ENCODE results near the gene MOCS3. TPM values are rescaled to one million over a fixed set of nuclear protein-coding genes. Genes with fewer than 3 reads are reported as not detected.

Gene MOCS3, protein sequence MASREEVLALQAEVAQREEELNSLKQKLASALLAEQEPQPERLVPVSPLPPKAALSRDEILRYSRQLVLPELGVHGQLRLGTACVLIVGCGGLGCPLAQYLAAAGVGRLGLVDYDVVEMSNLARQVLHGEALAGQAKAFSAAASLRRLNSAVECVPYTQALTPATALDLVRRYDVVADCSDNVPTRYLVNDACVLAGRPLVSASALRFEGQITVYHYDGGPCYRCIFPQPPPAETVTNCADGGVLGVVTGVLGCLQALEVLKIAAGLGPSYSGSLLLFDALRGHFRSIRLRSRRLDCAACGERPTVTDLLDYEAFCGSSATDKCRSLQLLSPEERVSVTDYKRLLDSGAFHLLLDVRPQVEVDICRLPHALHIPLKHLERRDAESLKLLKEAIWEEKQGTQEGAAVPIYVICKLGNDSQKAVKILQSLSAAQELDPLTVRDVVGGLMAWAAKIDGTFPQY
- total RNA-seq = 1 to 10 TPM; 7.4 to 9.3 TPM
- polyA plus RNA-seq (ENCODE audit: insufficient read depth, low read depth, low replicate concordance) = 6.5 TPM
- long read RNA-seq, donor 1, full-length matches to known transcripts = 24 of 24 reads
- long read RNA-seq, donor 1, partial matches to known transcripts = 0 of 24 reads
- long read RNA-seq, donor 1, other reads (novel, unspliced or antisense) = 0 of 24 reads
- long read RNA-seq, donor 2, full-length matches to known transcripts = 7 of 7 reads
- long read RNA-seq, donor 2, partial matches to known transcripts = 0 of 7 reads
- long read RNA-seq, donor 2, other reads (novel, unspliced or antisense) = 0 of 7 reads

DNA sequence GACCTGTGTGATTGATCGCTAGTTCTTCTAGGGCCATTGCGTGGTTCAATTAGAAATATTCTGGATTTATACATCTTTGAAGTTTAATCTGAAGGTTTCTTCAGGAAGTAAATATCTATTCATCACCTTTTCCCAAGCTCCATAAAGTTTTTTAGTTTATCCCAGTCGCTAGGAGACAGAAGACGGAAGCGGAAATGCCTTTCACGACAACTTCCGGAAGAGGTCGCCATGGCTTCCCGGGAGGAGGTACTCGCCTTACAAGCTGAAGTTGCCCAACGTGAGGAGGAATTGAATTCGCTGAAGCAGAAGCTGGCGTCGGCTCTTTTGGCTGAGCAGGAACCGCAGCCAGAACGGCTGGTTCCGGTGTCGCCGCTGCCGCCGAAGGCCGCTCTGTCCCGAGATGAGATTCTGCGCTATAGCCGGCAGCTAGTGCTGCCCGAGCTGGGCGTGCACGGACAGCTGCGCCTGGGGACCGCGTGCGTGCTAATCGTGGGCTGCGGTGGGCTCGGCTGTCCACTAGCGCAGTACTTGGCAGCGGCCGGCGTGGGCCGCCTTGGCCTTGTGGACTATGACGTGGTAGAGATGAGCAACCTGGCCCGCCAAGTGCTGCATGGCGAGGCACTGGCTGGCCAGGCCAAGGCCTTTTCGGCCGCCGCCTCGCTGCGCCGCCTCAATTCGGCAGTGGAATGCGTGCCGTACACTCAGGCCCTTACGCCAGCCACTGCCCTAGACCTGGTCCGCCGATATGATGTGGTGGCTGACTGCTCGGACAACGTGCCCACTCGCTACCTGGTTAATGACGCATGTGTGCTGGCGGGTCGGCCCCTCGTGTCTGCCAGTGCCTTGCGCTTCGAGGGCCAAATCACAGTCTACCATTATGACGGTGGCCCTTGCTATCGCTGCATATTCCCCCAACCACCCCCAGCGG, at the start of gene MOCS3:
TSS of gene MOCS3 (plus strand) at position 204 of the 928 bp plus-strand sequence. CDS start at position 229, 25 bp downstream.
- Histone ChIP-seq H3K27ac (peak within 1 kb of the TSS; percentile 89 to 91), H3K27me3 (no peaks in the 10 kb centered on the region), H3K4me1 (peaks cover 25% of the 10 kb centered on the region), H3K9me3 (no peaks in the 10 kb centered on the region), H3K36me3 (ENCODE audit: low read depth, missing control alignments) (no peaks in the 10 kb centered on the region), H3K4me3 (peak within 1 kb of the TSS; percentile 88 to 95)
- intact Hi-C loops (cut with DNase I; ENCODE audit: low total_unique reads) = no loop called here
- DNase-seq = peak; percentile 88
- 0 to 1% methylated on average over 19 to 55 of the region's 67 CpGs for WGBS, 2 donors
- TF ChIP-seq, protein P1, sequence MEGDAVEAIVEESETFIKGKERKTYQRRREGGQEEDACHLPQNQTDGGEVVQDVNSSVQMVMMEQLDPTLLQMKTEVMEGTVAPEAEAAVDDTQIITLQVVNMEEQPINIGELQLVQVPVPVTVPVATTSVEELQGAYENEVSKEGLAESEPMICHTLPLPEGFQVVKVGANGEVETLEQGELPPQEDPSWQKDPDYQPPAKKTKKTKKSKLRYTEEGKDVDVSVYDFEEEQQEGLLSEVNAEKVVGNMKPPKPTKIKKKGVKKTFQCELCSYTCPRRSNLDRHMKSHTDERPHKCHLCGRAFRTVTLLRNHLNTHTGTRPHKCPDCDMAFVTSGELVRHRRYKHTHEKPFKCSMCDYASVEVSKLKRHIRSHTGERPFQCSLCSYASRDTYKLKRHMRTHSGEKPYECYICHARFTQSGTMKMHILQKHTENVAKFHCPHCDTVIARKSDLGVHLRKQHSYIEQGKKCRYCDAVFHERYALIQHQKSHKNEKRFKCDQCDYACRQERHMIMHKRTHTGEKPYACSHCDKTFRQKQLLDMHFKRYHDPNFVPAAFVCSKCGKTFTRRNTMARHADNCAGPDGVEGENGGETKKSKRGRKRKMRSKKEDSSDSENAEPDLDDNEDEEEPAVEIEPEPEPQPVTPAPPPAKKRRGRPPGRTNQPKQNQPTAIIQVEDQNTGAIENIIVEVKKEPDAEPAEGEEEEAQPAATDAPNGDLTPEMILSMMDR (IDR thresholded peaks at IDR 0.05) = peak in 1 of 3 experiments; percentile 1
- TF ChIP-seq POLR2A (IDR thresholded peaks at IDR 0.05) = no peak

DNA sequence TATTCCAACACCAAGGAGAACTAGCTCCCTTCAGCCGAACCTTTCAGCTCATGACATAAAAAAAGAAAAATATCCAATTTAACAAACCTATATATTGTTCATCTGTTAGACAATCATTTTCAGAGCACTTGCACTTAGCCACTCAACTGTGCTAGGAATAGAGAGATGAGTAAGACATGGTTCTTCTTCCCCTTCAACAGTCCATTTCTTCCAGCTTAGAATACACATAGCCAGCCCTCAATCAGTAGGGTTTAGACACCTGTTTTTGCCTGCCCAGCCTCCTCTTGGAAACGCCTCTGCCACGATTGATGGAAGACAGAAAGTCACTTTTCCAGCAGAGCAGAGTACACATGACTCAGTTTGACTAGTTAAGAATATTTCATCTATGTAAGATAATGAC, 49.2 kb upstream of the MOCS3 start:
- no peak overlapping the region for H3K27ac ChIP-seq
- no peak for TF ChIP-seq POLR2A (IDR thresholded peaks at IDR 0.05)
- TF ChIP-seq, protein P1 (IDR thresholded peaks at IDR 0.05) = no peak
- no peaks in the 10 kb centered on the region for H3K9me3 ChIP-seq
- H3K4me1 ChIP-seq = peaks cover 21% of the 10 kb centered on the region
- 87 to 94% methylated on average over 3 of the region's 3 CpGs for WGBS, 2 donors
- no peaks in the 10 kb centered on the region for H3K27me3 ChIP-seq
- H3K36me3 ChIP-seq (ENCODE audit: low read depth, missing control alignments) = no peaks in the 10 kb centered on the region
- intact Hi-C loops (cut with DNase I; ENCODE audit: low total_unique reads) = no loop called here
- DNase-seq = no peak
- H3K4me3 ChIP-seq = no peak overlapping the region

DNA sequence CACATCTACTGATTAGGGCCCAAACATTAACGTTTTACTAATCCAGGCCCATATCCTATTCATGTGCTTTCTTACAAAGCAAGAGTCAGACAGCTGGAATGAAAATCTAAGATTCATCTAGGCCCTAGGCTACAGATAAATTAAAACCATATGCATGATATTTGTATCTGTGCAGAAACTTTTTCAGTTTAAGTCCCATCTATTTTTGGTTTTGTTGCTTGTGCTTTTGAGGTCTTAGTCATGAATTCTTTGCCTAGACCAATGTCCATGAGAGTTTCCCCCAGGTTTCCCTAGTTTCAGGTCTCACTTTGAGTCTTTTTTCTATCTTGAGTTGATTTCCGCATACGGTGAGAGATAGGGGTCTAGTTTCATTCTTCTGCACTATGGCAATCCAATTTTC, 47.6 kb upstream of the MOCS3 start:
- intact Hi-C loops (cut with DNase I; ENCODE audit: low total_unique reads) = no loop called here
- WGBS, 2 donors = 59 to 60% methylated on average over 3 of the region's 3 CpGs
- TF ChIP-seq, protein P1 (IDR thresholded peaks at IDR 0.05) = no peak
- TF ChIP-seq POLR2A (IDR thresholded peaks at IDR 0.05) = no peak

DNA sequence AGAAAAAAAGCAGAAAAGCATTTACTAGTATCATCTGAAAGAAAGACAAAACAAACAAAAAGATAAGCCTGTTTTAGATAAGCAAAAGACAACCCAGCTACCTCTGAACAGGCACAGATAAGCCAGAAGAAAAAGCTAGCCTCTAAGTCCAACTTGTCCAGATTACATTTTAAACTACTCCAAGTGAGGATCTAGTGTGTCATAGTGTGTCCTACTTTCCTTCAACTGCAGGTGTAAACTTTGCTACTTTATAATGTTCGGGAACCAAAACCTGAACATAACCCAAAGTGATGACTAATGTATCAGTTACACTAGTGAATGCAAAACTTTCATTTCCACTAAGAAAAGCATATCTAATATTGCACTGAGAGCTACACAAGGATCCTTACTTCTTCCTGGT, 46.9 kb upstream of the MOCS3 start:
- H3K27ac ChIP-seq = no peak overlapping the region
- DNase-seq = no peak
- H3K27me3 ChIP-seq = no peaks in the 10 kb centered on the region
- WGBS, 2 donors = 32 to 62% methylated on average over 1 of the region's 1 CpG
- H3K36me3 ChIP-seq (ENCODE audit: low read depth, missing control alignments) = no peaks in the 10 kb centered on the region
- no peaks in the 10 kb centered on the region for H3K9me3 ChIP-seq
- TF ChIP-seq, protein P1 (IDR thresholded peaks at IDR 0.05) = no peak
- TF ChIP-seq POLR2A (IDR thresholded peaks at IDR 0.05) = no peak
- intact Hi-C loops (cut with DNase I; ENCODE audit: low total_unique reads) = no loop called here
- H3K4me3 ChIP-seq = no peak overlapping the region
- peaks cover 37% of the 10 kb centered on the region for H3K4me1 ChIP-seq

More for the DNA sequence above, 47.6 kb upstream of the MOCS3 start:
- Histone ChIP-seq H3K4me1 (peaks cover 31% of the 10 kb centered on the region), H3K27ac (no peak overlapping the region), H3K27me3 (no peaks in the 10 kb centered on the region), H3K4me3 (no peak overlapping the region), H3K9me3 (no peaks in the 10 kb centered on the region), H3K36me3 (ENCODE audit: low read depth, missing control alignments) (no peaks in the 10 kb centered on the region)
- no peak for DNase-seq

Measured in testis (tissue), 5 donors.